ENCODE results near the gene RND2.
A peak's percentile ranks its signal among the peaks of the same experiment; 100 is the strongest.
"Not testable (repeated sequence)": the region's sequence is repeated elsewhere in the genome, so short reads cannot be mapped to it uniquely, and the experiment has no call there.

RND2 gene

DNA sequence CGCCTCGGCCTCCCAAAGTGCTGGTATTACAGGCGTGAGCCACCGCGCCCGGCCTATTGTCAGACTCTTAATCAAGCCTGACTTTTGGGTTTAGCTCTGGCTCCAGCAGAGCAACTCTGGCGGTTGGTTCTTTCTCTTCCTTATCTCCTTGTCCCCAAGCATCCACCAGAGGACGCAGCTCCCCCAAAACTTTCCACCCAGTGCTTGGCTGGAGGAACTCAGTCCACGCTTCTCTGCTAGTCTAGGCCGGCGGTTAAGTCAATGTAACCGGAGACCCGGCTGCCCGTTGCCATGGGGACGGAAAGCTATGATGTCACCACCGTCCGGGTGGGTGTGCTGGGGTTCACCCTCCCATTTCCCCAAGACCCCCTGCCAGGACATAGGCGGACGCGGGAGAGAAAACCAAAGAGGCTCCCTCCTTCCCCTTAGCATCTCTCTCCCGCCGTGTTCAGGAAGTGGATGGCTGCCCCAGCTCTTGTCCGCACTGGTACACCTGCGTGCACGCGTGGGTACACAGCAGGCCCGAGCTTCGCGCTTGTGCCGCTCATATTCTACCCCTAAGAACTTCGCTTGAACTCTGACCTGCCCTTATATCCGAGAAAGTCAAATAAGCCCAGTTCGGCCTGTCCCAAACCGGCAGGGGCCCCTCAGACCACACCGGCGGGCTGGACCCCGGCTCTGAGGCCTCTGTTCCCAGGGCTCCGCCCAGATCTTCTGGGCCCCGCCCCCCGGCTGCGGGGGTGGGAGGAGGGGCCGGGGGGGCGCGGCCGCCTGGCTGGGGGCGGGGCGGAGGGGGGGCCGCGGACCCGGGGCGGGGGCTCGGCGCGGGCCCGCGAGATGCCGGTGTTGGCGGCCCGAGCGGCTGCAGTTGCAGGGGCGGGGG lies at the start of gene RND2:
Gene RND2 (plus strand): TSS at position 825 of the 883 bp plus-strand sequence. CDS start 117 bp downstream, outside the sequence.
- DNase-seq = peak; percentile 96

DNA sequence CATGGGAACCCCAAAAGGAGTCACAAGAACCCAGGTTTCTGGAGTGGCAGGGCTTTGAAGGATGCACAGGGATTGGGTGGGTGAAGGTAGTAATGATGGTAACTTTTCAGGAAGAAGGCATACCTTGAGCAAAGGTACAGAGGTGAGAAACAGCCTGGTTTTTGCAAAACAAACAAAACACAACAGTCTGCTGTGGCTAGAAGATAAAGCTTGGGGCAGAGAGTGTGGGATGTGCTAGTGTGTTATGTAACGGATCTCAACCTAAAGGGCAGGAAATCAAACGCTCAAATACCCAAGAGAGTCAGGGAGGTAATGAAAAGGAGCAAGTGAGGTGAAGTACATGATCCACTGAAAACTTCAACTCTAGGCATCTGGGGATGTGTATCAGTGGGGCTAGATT lies 49.8 kb upstream of the RND2 start:
- no peak for DNase-seq

DNA sequence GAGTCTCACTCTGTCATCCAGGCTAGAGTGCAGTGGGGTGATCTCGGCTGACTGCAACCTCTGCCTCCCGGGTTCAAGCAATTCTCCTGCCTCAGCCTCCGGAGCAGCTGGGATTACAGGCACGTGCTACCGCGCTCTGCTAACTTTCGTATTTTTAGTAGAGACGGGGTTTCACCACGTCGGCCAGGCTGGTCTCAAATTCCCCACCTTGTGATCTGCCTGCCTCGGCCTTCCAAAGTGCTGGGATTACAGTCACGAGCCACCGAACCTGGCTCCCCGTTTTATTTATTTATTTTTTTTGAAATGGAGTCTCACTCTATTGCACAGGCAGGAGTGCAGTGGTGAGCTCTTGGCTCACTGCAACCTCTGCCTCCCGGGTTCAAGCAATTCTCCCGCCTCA lies 49.3 kb upstream of the RND2 start:
- DNase-seq = not testable (repeated sequence)

DNA sequence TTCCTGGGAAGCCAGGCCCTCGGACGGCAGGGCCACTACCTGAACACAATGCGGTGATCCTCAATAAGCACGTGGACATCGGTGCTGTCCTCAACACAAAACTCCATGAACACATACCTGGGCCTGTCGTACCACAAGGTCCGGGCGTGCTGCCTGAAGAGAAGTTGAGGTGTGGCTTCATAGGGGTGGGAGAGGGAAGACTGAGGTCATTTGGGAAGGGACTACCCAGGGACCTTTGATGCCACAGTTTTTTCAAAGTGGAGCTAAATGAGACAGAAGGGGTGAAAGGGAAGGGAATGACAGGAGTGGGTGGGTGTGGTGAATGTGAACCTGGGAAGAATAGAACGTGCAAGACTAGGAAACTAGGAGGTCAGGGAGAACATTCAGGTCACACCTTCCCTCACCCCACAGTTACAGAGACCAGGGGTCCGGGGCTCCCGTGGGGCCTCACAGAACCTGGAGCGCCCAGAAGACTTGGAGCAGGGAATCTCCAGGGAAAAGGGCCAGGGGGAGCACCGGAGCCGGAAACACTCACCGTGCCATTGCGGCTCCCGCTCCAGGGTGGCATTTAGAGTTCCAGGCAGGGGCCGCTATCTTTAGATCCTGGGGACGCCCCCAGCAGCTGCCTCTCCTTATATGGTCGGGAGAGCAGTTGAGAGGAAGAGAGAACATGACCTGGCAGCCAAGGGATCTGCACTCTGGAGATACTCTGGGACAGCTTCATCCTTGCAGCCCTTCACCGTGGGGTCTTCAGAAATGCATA lies 45.3 kb upstream of the RND2 start, which contains the start of gene PTGES3L:
Gene PTGES3L (minus strand): TSS at position 570 of the 763 bp plus-strand sequence. CDS start 27 bp downstream, at position 543.
- DNase-seq = peak; percentile 66

- DNase-seq = peak; percentile 89
Observed at GRCh38 chr17:42980274-42980765, 44.7 kb upstream of the RND2 start, which contains the start of gene RUNDC1. Gene RUNDC1 (plus strand): TSS chr17:42980565. CDS start chr17:42980577, 12 bp downstream.

DNA sequence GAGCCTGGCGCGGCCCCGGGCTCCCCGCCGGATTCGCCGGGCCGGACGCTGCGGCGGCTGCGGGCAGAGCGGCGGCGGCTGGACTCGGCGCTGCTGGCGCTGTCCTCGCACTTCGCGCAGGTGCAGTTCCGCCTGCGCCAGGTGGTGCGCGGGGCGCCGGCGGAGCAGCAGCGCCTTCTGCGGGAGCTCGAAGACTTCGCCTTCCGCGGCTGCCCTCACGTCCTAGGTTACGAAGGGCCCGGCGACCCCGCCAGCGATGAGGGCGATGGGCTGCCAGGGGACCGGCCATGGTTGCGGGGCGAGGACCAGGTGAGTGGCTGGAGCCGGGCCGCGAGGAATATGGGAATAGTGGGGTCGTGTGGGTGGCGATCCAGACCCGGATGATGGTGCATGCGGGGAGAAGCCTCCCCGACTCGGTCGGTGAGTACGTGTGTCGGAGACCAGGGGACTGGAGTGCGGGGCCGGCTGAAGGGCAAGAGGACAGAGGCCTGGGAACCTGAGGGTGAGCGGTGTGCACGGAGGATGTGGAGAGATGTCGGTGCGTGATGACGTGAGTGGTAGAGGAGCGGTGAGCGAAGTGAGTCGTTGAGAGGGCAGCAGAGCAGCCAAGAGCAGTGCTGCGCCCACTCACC lies 44.1 kb upstream of the RND2 start:
- DNase-seq = peak; percentile 11

DNA sequence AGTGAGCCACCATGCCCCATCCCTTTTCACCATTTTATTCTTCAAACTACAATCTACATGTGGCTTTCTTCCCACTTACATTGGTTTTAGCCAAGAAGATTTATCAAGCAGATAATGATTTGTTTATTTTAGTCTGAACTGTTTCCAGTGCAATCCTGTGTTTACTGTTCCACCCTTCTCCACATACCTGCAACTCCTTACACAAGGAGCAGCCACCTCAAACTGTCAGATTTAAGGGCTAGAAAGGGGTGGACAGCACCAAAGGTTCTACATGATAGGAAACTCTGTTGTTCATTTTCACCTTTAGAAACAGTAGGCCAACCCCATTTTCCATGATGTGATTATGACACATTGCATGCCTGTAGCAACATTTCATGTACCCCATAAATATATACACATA lies 42.8 kb upstream of the RND2 start:
- DNase-seq = no peak

DNA sequence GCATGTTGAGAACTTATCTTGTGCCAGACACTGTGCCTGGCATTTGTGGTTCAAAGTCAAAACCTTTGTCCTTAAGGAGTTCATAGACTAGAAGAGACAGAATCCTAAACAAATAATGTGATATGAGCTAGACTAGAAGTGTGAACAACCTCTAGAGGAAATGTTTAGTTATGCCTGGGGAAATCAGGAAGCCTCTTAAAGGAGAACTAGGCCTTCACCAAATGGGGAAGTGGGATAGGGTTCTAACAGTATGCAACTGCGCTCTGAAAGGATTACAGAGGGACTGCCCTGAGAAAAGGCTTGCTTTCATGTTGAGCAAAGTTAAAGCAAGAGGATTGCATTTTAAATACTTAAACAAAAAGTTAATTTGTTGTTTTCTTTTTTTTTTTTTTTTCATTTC lies 39.8 kb upstream of the RND2 start:
- DNase-seq = no peak

- no peak for DNase-seq
Observed at GRCh38 chr17:42989141-42989540, 35.9 kb upstream of the RND2 start.

DNA sequence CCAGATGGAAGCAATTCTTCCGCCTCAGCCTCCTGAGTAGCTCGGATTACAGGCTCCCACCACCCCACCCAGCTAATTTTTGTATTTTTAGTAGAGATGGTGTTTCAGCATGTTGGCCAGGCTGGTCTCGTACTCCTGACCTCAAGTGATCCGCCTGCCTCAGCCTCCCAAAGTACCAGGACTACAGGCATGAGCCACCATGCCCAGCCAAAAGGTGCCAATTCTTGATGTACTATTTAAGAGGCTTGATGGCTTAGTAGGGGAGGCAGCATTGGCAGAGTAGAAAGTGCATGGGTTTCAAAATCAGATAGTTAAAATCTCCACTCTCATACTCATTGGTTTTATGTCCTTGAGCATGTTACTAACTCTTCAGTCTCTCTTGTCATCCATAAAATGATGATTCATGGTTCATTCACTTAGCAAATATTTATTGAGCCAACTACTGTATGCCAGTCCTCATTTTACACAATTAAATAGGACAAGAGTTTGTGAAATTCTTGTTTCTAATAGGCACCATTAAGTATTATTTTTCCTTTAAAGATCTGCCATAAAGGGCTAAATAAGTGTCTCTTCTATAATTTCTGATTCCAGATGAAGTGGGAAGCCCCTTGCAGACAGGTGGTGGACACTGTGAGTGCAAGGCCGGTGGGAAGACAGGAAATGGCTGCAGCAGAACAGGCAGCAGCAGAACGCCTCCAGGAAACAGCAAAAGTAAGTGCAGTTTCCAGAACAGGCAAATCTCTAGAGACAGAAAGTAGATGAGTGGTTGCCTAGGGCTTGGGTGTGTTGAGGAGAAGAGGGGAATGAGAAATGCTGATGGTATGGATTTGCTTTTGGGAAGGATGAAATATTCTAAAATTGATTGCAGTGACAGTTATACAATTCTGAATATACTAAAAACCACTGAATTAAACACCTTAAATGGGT lies 35.0 kb upstream of the RND2 start:
- DNase-seq = no peak

- no peak for DNase-seq
Observed at GRCh38 chr17:42991471-42991870, 33.6 kb upstream of the RND2 start.

DNA sequence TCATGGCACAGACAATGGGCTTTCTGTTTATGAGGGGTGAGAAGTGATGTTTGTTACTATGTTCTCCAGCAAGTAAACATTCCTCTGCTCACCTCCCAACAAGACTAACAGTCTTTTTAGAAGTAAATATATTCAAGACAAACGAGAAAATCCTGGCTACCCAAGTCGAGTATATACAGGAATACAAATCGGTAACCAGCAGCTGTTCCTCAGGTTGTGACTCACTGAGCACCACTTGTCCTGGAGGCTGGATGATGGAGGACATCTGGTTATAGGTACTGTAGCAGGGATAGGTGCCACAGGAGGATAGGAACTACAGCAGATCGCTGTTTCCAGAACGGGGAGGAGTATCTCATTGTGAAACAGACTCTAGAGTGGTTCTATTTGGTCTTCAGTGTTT lies 32.2 kb upstream of the RND2 start:
- DNase-seq = no peak

- DNase-seq = not testable (repeated sequence)
Observed at GRCh38 chr17:42993913-42994312, 31.1 kb upstream of the RND2 start.

DNA sequence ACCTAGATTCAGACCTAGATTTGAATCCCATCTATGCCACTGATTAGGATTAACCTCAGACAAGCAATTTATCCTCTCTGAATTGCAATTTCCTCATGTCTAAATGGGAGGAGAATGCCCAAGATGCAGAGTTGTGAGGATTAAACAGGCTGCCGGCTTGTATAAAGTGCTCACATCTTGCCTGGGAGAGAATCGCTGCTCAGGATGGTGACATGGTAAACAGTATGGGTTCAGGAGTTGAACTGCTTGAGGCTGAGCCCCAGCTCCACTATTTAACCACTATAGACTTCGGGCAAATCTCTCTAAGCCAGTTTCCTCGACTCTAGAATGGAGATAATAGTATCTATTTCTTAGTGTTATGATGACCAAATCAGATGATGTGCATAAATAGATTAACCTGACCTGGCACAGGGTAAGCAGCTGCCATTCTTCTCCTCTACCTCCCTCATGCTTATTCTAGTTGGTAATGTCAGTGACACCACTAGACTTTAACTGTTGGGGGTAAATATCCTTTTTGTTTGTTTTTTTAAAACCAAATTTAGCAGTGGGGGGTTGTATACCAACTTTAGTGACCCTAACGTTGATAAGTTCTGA lies 27.5 kb upstream of the RND2 start:
- no peak for DNase-seq

DNA sequence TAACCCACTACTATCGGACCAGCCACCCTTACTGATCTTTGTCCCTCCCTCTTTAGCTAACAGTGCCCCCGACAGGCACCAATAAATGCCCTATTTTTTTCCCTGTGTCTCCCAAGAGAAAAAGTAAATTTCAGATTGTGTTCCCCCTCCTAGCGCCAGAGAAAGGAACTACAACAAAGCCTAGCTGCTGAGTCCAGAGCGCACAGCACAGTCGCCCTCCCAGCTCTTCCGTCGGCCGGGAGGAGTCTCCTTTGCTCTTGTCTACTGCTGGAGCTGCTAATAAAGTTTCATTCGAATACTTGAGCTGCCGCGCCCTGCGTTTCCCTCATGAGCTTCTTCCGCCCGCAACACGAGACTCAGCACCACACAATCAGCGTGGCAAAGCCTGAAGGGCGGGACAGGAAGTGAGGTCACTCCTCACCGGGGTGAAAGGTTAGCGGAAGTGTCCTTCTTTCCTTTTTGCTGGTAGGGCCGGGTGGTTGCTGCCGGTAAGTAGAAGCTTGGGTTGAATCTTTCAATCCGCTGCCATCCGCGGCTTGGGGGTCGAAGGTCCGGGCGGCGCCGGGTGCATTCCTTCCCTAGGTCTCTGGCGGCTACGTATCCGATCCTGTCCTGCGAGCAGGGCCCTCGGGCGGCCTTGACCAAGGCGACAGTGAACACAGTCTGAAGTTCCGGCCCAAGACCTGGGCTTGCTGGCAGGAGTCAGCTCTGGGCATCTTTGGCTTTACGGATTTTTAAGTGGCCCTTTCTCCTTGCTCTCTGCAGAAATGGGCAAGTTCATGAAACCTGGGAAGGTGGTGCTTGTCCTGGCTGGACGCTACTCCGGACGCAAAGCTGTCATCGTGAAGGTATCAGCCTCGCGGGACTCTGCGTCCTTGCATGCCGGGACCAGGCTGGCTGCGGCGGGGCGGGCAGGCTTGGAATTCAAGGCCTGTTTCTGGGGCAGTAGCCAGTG lies 26.8 kb upstream of the RND2 start, which contains the start of gene RPL27:
Gene RPL27 (plus strand): TSS at position 436 of the 955 bp plus-strand sequence. CDS start 332 bp downstream, at position 768.
- DNase-seq = peak; percentile 99

GRCh38 chr17:42999003-42999525 lies 26.0 kb upstream of the RND2 start:
- no peak for DNase-seq

DNA sequence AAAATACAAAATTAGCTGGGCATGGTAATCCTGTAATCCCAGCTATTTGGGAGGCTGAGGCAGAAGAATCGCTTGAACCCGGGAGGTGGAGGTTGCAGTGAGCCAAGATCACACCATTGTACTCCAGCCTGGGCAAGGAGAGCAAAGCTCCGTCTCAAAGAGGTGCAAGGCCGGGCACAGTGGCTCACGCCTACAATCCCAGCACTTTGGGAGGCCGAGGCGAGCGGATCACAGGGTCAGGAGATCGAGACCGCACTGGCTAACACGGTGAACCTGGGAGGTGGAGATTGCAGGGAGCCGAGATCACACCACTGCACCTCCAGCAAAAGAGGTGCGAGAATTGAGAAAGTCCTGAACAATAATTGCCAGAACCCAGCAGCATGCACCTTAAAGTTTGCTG lies 24.1 kb upstream of the RND2 start:
- not testable (repeated sequence) for DNase-seq

DNA sequence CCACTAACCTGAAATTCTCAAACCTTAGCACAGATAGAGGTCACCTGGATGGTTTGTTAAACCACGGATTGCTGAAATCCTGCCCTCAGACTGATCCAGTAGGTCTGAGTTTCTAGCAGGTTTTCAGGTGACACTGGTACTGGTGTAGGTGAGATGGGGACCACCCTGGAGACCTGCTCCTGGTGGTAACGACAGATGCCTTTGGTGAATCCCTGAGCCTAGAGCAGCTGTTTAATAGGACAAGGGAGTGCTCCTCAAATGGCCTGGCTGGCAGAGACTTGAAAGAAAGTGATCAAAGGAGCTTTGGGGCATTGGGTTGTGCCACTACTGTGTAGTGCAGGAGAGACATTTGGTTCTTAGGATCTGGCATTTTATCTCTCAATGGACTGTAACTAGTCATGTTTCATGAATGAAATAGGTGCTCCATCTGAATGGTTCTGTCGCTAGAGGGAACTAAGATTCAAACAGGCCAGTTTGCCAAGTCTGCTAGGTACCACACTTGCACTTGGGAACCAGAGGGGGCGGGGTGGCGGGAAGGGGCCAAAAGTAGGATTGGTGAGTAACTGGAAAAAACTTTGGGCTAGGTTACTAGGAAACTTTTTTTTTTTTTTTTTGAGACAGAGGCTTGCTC lies 21.4 kb upstream of the RND2 start:
- DNase-seq = no peak

All from COR-L47 (cell line).